ENCODE data around the gene SDC3. TPM values are rescaled to one million over a fixed set of nuclear protein-coding genes. Genes with fewer than 3 reads are reported as not detected.
A peak's percentile ranks its signal among the peaks of the same experiment; 100 is the strongest.

SDC3 gene
- total and polyA plus RNA-seq, 2 of the 8 experiments (the other 6 are each of a cell fraction or from before 2014, with no cell fraction given): 7.0 to 27.0 TPM

DNA sequence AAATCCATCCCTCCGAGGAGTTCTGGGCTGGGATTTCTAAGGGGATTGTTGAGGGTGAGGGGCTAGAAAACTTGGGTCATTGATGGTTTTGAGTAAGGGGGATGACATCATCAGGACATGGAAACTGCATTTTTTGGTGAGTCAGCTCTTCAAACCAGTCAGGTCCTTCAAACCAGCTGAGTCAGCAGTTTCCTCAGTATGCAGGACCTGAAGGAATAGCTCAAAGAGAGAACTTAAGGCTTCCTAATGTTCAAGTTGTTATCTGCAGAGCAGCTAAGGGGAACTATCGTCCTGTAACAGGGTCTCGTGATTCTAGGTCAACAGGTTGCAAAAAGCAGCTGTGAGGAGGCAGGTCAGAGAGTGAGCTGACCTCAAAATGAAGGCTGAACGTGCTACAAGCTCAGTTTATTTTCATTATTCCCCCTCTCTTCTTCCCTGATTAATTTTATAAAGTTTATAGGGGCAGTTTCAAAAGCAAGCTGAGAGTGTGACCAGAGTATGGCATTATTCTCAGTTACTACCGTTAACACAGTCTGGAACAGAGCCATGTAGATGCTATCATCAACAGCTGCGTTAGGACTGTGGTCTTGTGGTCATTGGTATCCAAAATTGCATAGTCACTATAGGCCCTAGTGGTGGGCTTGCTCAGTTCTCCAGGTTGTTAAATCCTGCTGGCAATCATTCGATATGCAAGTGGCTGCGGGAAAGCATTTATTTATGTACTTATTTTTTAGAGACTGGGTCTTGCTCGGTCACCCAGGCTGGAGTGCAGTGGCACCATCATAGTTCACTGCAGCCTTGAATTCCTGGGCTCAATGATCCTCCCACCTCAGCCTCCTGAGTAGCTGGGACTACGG, 10.7 kb upstream of the SDC3 start:
- WGBS, 2 experiments (ENCODE audit: extremely low coverage in 1 of 2, insufficient coverage in 1 of 2, insufficient read length in 1 of 2, insufficient replicate concordance in 2 of 2, low coverage in 1 of 2, low lambda C conversion rate in 2 of 2, missing lambda C conversion rate in 1 of 2): 87% methylated on average over 10 of the region's 10 CpGs; no CpG with 5 or more reads in 1 of the 2 experiments
- DNase-seq (ENCODE audit: low read depth in 1 of 2, low spot score in 2 of 2) (peak in 1 of 2 experiments; percentile 38), FAIRE-seq (peak; percentile 39)
- no peak overlapping the region for H2AFZ ChIP-seq (ENCODE audit: low read length)
- H2BK5ac ChIP-seq (ENCODE audit: low read depth, low read length): no peak overlapping the region
- H3K4me1 ChIP-seq (replicated peaks in 1 of 4; ENCODE audit: control insufficient read depth in 3 of 4, insufficient read depth in 4 of 4, low read length in 3 of 4): no peaks in the 10 kb centered on the region
- H3K56ac ChIP-seq (replicated peaks; ENCODE audit: insufficient read length, low read depth, low read length): no peak overlapping the region
- H2AK5ac ChIP-seq (ENCODE audit: low read depth, low read length): no peak overlapping the region
- no peak overlapping the region for H2BK15ac ChIP-seq (ENCODE audit: low read length)
- no peak overlapping the region for H4K8ac ChIP-seq (ENCODE audit: extremely low read depth, insufficient read depth, low read length)
- H2BK20ac ChIP-seq (ENCODE audit: low read length): no peak overlapping the region
- no peaks in the 10 kb centered on the region for H3K9me3 ChIP-seq (ENCODE audit: insufficient read depth in 2 of 2, low read depth in 1 of 2, low read length in 1 of 2)
- H4K5ac ChIP-seq (ENCODE audit: insufficient read length, low read depth, low read length): no peak overlapping the region
- ChIA-PET POLR2A (ENCODE audit: partially characterized antibody) (interaction anchor here (0.7 to 1.4 kb wide), 3 partner anchors 9 to 118 kb away, joined by 3 to 4 read pairs (median 3); no protein-coding TSS in a partner anchor), CTCF (ENCODE audit: partially characterized antibody) (interaction anchor here (0.6 to 27.2 kb wide), 15 partner anchors 8 to 352 kb away, joined by 3 to 1519 read pairs (median 4); partner anchors contain the start of gene MATN1)
- H3K4ac ChIP-seq (replicated peaks; ENCODE audit: insufficient read length, low read depth, low read length): no peak overlapping the region
- H2BK12ac ChIP-seq (ENCODE audit: low read depth, low read length): no peak overlapping the region
- no peaks in the 10 kb centered on the region for H3K79me1 ChIP-seq (ENCODE audit: low read depth, low read length)
- H3K27me3 ChIP-seq (replicated peaks in 1 of 4; ENCODE audit: control insufficient read depth in 3 of 4, extremely low read depth in 1 of 4, insufficient read depth in 3 of 4, low read length in 3 of 4): no peaks in the 10 kb centered on the region
- no peak overlapping the region; a peak in 2 of 7 replicates for H3K9ac ChIP-seq (replicated peaks in 1 of 4; ENCODE audit: extremely low read depth in 1 of 4, low read depth in 3 of 4, low read length in 3 of 4)
- no peaks in the 10 kb centered on the region for H3K23me2 ChIP-seq (ENCODE audit: low read depth, low read length)
- H4K91ac ChIP-seq (replicated peaks; ENCODE audit: insufficient read length, low read length): no peak overlapping the region
- H2BK120ac ChIP-seq (replicated peaks; ENCODE audit: low read depth, low read length): no peak overlapping the region
- H3K23ac ChIP-seq (ENCODE audit: insufficient read length): no peak overlapping the region
- H4K20me1 ChIP-seq (replicated peaks in 1 of 2; ENCODE audit: control insufficient read depth in 1 of 2, insufficient read depth in 2 of 2, low read length in 2 of 2): no peaks in the 10 kb centered on the region
- H3K4me3 ChIP-seq (ENCODE audit: extremely low read depth in 1 of 4, insufficient read depth in 2 of 4, low read depth in 3 of 4, low read length in 4 of 4): no peak overlapping the region
- H3K14ac ChIP-seq (ENCODE audit: insufficient read length): no peak overlapping the region
- no peaks in the 10 kb centered on the region for H3K79me2 ChIP-seq (ENCODE audit: control insufficient read depth in 1 of 2, insufficient read depth in 2 of 2, low read length in 2 of 2)
- no peak overlapping the region for H3K4me2 ChIP-seq (ENCODE audit: insufficient read depth in 1 of 2, low read depth in 2 of 2, low read length in 2 of 2)
- H3K36me3 ChIP-seq (ENCODE audit: control insufficient read depth in 2 of 4, insufficient read depth in 4 of 4, low read length in 3 of 4): no peaks in the 10 kb centered on the region
- H3K18ac ChIP-seq (ENCODE audit: extremely low read depth, low read length): no peak overlapping the region
- no peak overlapping the region for H3K27ac ChIP-seq (ENCODE audit: low read depth, low read length)
- TF ChIP-seq RAD21 (IDR thresholded peaks at IDR 0.05 in 1 of 2, conservative IDR thresholded peaks at IDR 0.05 in 1 of 2; ENCODE audit: low read depth in 2 of 2, low read length in 2 of 2) (no peak), CHD1 (IDR thresholded peaks at IDR 0.05; ENCODE audit: low read depth, low read length) (no peak), ASH2L (IDR thresholded peaks at IDR 0.05; ENCODE audit: low read length) (no peak), SIRT6 (IDR thresholded peaks at IDR 0.05; ENCODE audit: low read length) (no peak), SIX5 (IDR thresholded peaks at IDR 0.05; ENCODE audit: low read depth, low read length) (no peak), TCF12 (IDR thresholded peaks at IDR 0.05; ENCODE audit: low read depth, low read length) (no peak), SP2 (IDR thresholded peaks at IDR 0.05; ENCODE audit: low read length) (no peak), HDAC6 (IDR thresholded peaks at IDR 0.05; ENCODE audit: low read depth, low read length) (no peak), TAF1 (IDR thresholded peaks at IDR 0.05; ENCODE audit: low read depth, low read length) (no peak), MAFK (IDR thresholded peaks at IDR 0.05; ENCODE audit: low read depth, low read length) (peak; percentile 100), BACH1 (IDR thresholded peaks at IDR 0.05; ENCODE audit: low read length) (peak; percentile 98), ZNF274 (IDR thresholded peaks at IDR 0.05; ENCODE audit: borderline replicate concordance, extremely low read depth, low read length) (no peak), EP300 (IDR thresholded peaks at IDR 0.05; ENCODE audit: borderline replicate concordance in 1 of 2, low read depth in 2 of 2, low read length in 2 of 2) (no peak)
